Ectodermal cell (in vitro differentiated cells): ENCODE data around the gene LAMA2.

Experiments used
- H3K27ac ChIP-seq: 2 replicates; pipeline ENCODE4 v1.7.0; 2013; ENCODE audit warnings: mild to moderate bottlenecking, low read depth, low read length; ENCODE audit not compliant: insufficient read depth, poor library complexity, severe bottlenecking
- H3K27me3 ChIP-seq: 2 replicates; pipeline ENCODE4 v1.7.0; 2013; ENCODE audit warnings: mild to moderate bottlenecking, low read length; ENCODE audit not compliant: insufficient read depth, control insufficient read depth, poor library complexity, severe bottlenecking
- H3K36me3 ChIP-seq: one replicate; pipeline ENCODE4 v1.7.0; 2013; ENCODE audit warnings: low read length; ENCODE audit not compliant: control insufficient read depth, insufficient read depth
- H3K4me1 ChIP-seq: one replicate; pipeline ENCODE4 v1.7.0; 2013; ENCODE audit warnings: low read length; ENCODE audit not compliant: control insufficient read depth, insufficient read depth
- H3K4me3 ChIP-seq: 2 replicates; pipeline ENCODE4 v1.7.0; 2013; ENCODE audit warnings: low read depth, low read length, control low read depth; ENCODE audit not compliant: insufficient read depth
- H3K9me3 ChIP-seq: 2 replicates; pipeline ENCODE4 v1.7.0; 2013; ENCODE audit warnings: mild to moderate bottlenecking, low read length, moderate library complexity; ENCODE audit not compliant: control insufficient read depth
- WGBS, 2 experiments: methylation state at CpG; one replicate each; pipeline ENCODE4 v1.1.7; 2013; ENCODE audit warnings: missing lambda C conversion rate in 2 of 2; 5-methylcytosine and 5-hydroxymethylcytosine counted together

The LAMA2 gene

DNA sequence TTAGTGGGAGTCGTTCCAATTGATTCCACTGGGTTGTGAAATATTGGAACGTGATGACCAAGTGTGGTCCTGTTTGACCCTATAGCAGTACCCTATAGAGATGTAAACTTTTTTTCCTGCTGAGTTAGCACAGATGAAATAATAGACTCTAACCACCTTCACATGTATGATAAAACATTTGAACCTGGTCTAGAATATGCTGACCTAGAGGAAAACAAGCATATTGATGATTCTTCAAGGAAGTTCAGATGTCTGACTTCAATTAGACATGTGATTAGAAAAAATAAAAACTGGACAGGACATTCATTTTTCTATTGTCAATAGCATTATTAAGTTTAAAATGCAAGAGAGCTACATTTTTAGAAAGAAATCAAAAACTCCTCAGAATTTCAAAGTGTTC, 424.9 kb downstream of the LAMA2 start:
- Histone ChIP-seq H3K27me3 (no peaks in the 10 kb centered on the region), H3K4me3 (no peak overlapping the region), H3K36me3 (no peaks in the 10 kb centered on the region), H3K4me1 (no peaks in the 10 kb centered on the region), H3K27ac (no peak overlapping the region), H3K9me3 (no peaks in the 10 kb centered on the region)
- 88 to 93% methylated on average over 2 of the region's 2 CpGs for WGBS, 2 experiments

DNA sequence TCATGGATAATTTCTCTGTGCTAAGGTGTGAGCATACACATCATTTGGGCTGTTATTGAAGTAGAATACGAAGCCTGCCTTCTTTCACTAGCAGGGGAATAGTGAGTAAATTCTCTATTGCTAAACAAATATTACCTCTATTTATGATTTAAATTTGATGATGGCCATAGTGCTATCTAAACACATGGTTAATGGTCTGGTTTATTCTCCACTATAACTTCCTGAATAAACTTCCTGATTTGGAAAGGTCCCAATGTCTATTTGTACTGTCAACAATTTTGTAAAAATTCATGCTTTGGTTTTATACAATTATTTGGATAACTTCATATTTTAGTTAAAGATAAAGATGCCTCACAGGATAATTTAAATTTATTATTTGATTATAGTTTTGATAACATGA, 426.2 kb downstream of the LAMA2 start:
- Histone ChIP-seq H3K27me3 (no peaks in the 10 kb centered on the region), H3K4me3 (no peak overlapping the region)
- WGBS, 2 experiments, result 100% methylated on average over 1 of the region's 1 CpG; no CpG with 5 or more reads in 1 of the 2 experiments

DNA sequence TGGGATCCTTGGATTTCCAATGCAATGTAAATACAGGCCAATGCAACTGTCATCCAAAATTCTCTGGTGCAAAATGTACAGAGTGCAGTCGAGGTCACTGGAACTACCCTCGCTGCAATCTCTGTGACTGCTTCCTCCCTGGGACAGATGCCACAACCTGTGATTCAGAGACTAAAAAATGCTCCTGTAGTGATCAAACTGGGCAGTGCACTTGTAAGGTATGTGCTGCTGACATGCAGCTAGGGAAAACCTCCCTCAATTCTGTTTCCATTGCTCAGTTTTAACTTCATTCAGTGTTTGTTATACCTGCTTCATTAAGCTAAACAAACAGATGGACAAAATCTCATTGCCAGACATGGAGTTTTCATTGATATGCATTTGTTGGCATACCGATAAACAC, 429.9 kb downstream of the LAMA2 start:
- H3K9me3 ChIP-seq, result no peaks in the 10 kb centered on the region
- no peaks in the 10 kb centered on the region for H3K4me1 ChIP-seq
- no peak overlapping the region for H3K27ac ChIP-seq
- H3K27me3 ChIP-seq, result no peaks in the 10 kb centered on the region
- H3K4me3 ChIP-seq, result no peak overlapping the region
- no peaks in the 10 kb centered on the region for H3K36me3 ChIP-seq
- WGBS, 2 experiments, result 81% methylated on average over 2 of the region's 3 CpGs

More for the DNA sequence above, 426.2 kb downstream of the LAMA2 start:
- no peaks in the 10 kb centered on the region for H3K9me3 ChIP-seq
- H3K4me1 ChIP-seq, result no peaks in the 10 kb centered on the region
- H3K36me3 ChIP-seq, result no peaks in the 10 kb centered on the region
- H3K27ac ChIP-seq, result no peak overlapping the region

DNA sequence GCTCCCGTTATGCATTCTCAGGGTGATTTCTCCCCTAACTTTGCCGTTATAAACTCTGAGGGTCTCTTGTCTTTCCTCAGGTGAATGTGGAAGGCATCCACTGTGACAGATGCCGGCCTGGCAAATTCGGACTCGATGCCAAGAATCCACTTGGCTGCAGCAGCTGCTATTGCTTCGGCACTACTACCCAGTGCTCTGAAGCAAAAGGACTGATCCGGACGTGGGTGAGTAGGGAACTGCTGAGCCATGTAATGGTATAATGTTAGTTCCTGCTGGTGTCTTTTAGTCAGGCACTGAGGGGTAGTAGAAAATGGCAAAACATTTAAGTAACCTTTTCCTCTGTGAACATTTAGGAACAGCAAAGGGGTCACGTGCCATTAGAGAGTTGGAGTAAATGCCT, 431.6 kb downstream of the LAMA2 start:
- Histone ChIP-seq H3K4me3 (no peak overlapping the region), H3K36me3 (no peaks in the 10 kb centered on the region), H3K4me1 (peaks cover 7% of the 10 kb centered on the region), H3K9me3 (no peaks in the 10 kb centered on the region), H3K27ac (no peak overlapping the region), H3K27me3 (no peaks in the 10 kb centered on the region)
- 92 to 93% methylated on average over 9 of the region's 9 CpGs for WGBS, 2 experiments

DNA sequence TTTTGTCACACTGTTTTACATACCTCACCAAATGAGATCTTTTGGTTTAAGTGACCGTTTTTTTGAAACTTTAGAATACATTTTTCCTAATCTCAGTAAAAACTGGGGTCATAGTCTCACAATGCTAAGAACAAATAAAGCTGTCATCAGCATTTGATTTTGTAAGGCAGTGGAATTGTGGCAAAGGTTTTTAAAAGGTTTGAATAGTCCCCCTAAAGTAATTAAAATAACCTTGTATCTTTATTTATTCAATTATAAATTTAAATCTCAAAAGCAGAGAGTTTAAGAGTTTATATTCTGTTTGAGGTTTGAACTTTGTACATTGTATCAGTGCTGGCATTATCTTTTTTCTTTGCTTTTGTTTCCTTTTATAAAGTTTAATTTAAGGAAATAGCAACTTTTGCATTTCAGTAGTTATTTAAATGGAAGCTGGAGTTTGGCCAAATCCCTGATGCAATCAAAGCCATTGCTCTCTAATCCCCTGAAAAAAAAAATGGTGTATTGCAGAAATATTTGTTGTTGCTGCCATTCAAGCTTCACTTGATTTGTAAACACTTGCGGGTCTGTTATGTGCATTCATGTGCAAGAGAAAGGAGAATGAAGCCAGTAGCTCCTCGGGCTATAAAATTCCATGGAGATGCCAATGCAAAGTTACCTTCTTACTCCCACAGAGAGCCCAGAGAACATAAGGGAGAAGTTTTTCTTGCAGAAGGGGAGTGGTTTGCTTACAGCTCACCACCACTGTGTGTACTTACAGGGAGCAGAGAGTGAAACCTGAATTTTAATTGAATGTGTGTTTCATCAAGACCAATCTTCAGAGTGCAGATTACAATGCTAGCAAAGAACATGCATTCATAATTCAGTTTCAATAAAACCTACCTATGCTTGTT, 435.2 kb downstream of the LAMA2 start:
- no peak overlapping the region for H3K4me3 ChIP-seq
- no peaks in the 10 kb centered on the region for H3K9me3 ChIP-seq
- H3K27me3 ChIP-seq, result no peaks in the 10 kb centered on the region
- peaks cover 7% of the 10 kb centered on the region for H3K4me1 ChIP-seq
- no peaks in the 10 kb centered on the region for H3K36me3 ChIP-seq
- H3K27ac ChIP-seq, result peak overlapping the region; percentile 12
- 7 to 11% methylated on average over 3 of the region's 3 CpGs for WGBS, 2 experiments

DNA sequence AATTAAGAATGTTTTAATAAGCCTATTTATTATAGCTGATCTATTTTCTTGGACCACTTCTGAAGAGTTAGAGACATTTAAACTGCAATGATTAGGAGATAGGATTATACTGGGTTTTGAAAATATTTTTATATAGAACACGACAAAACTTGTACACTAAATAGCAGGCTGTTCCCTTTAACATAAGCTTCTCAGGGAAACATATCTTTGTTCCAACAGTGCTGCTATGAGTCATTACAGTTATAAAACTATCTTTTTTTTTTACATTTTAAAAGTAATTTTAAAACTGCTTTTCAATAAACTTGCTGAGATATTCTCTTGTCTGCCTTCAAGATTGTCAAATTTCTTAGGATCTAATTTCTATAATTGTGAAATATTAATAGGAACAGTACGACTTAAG, 438.0 kb downstream of the LAMA2 start:
- H3K27me3 ChIP-seq, result no peaks in the 10 kb centered on the region
- no peaks in the 10 kb centered on the region for H3K36me3 ChIP-seq
- peaks cover 7% of the 10 kb centered on the region for H3K4me1 ChIP-seq
- H3K4me3 ChIP-seq, result no peak overlapping the region
- no peaks in the 10 kb centered on the region for H3K9me3 ChIP-seq
- 80 to 93% methylated on average over 1 of the region's 2 CpGs for WGBS, 2 experiments
- H3K27ac ChIP-seq, result no peak overlapping the region

DNA sequence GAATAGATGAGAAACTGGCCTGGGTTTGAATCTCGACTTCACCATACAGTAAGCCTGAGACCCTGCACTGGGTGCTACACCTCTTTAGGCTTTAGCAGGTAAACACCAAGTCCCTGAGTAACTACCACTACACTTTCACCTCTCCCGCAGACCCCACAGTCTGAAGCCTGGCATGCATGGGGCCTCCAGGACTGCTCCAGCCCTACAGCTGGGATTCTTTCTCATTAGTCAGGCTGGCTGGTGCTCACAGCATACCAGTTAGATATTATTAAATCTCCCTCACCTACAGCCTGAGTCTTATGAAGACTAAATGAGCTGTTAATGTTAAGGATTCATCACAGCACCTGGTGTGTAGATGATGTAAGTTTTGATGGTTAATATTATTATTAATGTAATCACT, 438.4 kb downstream of the LAMA2 start:
- WGBS, 2 experiments, result 75 to 87% methylated on average over 2 of the region's 2 CpGs
- no peak overlapping the region for H3K27ac ChIP-seq
- H3K4me1 ChIP-seq, result peaks cover 7% of the 10 kb centered on the region
- no peaks in the 10 kb centered on the region for H3K9me3 ChIP-seq
- H3K36me3 ChIP-seq, result no peaks in the 10 kb centered on the region
- no peaks in the 10 kb centered on the region for H3K27me3 ChIP-seq
- H3K4me3 ChIP-seq, result no peak overlapping the region

DNA sequence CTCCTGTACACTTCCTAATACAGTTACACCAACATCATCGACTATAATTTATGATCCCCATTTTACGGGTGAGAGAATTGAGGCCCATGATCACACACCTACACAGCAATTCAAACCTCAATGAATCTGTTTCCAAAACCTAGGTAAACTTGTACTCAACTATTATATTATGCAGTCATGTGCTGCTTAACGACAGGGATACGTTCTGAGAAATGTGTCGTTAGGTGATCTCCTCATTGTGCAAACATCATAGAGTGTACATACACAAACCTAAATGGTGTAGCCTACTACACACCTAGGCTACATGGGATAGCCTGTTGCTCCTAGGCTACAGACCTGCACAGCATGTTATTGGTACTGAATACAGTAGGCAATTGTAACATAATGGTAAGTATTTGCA, 441.4 kb downstream of the LAMA2 start:
- no peaks in the 10 kb centered on the region for H3K27me3 ChIP-seq
- no peaks in the 10 kb centered on the region for H3K9me3 ChIP-seq
- H3K36me3 ChIP-seq, result no peaks in the 10 kb centered on the region
- no peak overlapping the region for H3K4me3 ChIP-seq
- no peak overlapping the region for H3K27ac ChIP-seq
- H3K4me1 ChIP-seq, result no peaks in the 10 kb centered on the region
- 95 to 97% methylated on average over 5 of the region's 5 CpGs for WGBS, 2 experiments

DNA sequence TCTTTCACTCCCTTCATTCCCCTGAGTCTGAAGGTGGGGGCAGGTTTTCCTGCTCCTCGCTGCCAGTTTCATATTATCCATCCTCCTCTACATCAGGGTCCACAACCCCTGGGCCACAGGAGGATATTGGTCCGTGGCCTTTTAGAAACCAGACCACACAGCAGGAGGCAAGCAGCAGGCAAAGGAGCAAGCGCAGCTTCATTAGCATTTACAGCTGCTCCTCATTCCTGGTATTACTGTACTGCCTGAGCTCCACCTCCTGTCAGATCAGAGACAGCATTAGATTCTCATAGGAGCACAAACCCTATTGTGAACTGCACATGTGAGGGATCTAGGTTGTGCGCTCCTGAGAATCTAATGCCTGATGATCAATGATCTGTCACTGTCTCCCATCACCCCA, 446.7 kb downstream of the LAMA2 start:
- WGBS, 2 experiments, result 73 to 77% methylated on average over 4 of the region's 4 CpGs
- Histone ChIP-seq H3K4me1 (no peaks in the 10 kb centered on the region), H3K36me3 (no peaks in the 10 kb centered on the region), H3K4me3 (no peak overlapping the region), H3K27ac (no peak overlapping the region), H3K27me3 (no peaks in the 10 kb centered on the region), H3K9me3 (no peaks in the 10 kb centered on the region)

DNA sequence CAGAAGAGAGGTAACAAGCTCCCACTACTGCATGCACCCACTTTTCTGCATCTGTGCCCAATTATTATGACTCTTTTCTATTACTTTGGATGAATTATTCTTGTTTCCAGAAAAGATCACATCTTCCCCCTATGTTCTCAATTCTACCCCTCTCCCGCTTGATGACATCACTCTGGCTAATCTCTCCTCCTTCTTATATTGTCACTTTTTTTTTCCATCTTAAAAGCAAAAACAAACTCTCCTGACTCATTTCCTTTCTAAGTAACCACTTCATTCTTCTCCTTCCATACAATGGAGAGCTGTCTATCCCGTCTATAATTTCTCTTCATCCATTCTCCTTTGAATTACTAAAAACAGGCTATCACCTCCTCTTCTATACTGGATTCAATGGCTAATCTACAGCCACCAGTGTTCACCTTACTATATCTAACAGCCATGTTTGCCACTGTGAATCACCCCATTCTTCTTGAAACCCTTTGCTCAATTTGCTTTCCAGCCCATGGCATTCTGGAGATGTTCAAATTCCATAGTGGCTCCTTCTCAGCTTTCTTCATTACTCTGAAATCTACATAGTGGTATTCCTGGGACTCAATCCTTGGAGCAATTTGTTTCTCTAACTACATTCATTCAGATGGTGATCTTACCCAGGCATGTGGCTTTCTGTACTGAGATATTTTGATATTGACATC, 448.7 kb downstream of the LAMA2 start:
- 83 to 87% methylated on average over 2 of the region's 2 CpGs for WGBS, 2 experiments
- Histone ChIP-seq H3K4me1 (no peaks in the 10 kb centered on the region), H3K27ac (no peak overlapping the region), H3K36me3 (no peaks in the 10 kb centered on the region), H3K9me3 (no peaks in the 10 kb centered on the region), H3K4me3 (no peak overlapping the region), H3K27me3 (no peaks in the 10 kb centered on the region)
